HUES6 (cell line): ENCODE results near the gene POC1B.

Experiments
- H3K27ac ChIP-seq: 2 replicates; pipeline ENCODE4 v1.7.0; 2013; ENCODE audit warnings: low read depth, mild to moderate bottlenecking, low read length, inconsistent platforms
- H3K27me3 ChIP-seq: 2 replicates; pipeline ENCODE4 v1.6.1; 2013; ENCODE audit warnings: low read length; ENCODE audit not compliant: control insufficient read depth, insufficient read depth
- H3K36me3 ChIP-seq: 2 replicates; pipeline ENCODE4 v1.6.1; 2013; ENCODE audit warnings: low read length; ENCODE audit not compliant: control insufficient read depth, insufficient read depth
- H3K4me1 ChIP-seq: 2 replicates; pipeline ENCODE4 v1.6.1; 2013; ENCODE audit warnings: low read length; ENCODE audit not compliant: control insufficient read depth, insufficient read depth
- H3K4me3 ChIP-seq: 2 replicates; pipeline ENCODE4 v1.5.1; 2013; ENCODE audit warnings: low read depth, low read length
- H3K9ac ChIP-seq: one replicate; pipeline ENCODE4 v1.6.1; 2013; ENCODE audit warnings: mild to moderate bottlenecking, low read length
- H3K9me3 ChIP-seq: 2 replicates; pipeline ENCODE4 v1.6.1; 2013; ENCODE audit warnings: low read depth, low read length; ENCODE audit not compliant: control insufficient read depth, insufficient read depth

POC1B gene

GRCh38 chr12:89516633-89517032 is 9.2 kb downstream of the POC1B start:
- no peaks in the 10 kb centered on the region for H3K27me3 ChIP-seq
- H3K27ac ChIP-seq = peak overlapping the region; percentile 34; the same call in 1 of the 2 replicates
- no peaks in the 10 kb centered on the region for H3K9me3 ChIP-seq

GRCh38 chr12:89514751-89515150 is 11.1 kb downstream of the POC1B start:
- Histone ChIP-seq H3K9me3 (no peaks in the 10 kb centered on the region), H3K27ac (no peak overlapping the region), H3K4me1 (peaks cover 25% of the 10 kb centered on the region), H3K9ac (no peak overlapping the region), H3K4me3 (no peak overlapping the region), H3K27me3 (no peaks in the 10 kb centered on the region), H3K36me3 (no peaks in the 10 kb centered on the region)

More at GRCh38 chr12:89516633-89517032, 9.2 kb downstream of the POC1B start:
- H3K4me3 ChIP-seq = no peak overlapping the region
- H3K4me1 ChIP-seq = peaks cover 25% of the 10 kb centered on the region
- H3K36me3 ChIP-seq = no peaks in the 10 kb centered on the region
- no peak overlapping the region for H3K9ac ChIP-seq

- Histone ChIP-seq H3K27me3 (no peaks in the 10 kb centered on the region), H3K9me3 (no peaks in the 10 kb centered on the region), H3K36me3 (no peaks in the 10 kb centered on the region), H3K27ac (no peak overlapping the region), H3K4me3 (no peak overlapping the region), H3K4me1 (peaks cover 25% of the 10 kb centered on the region), H3K9ac (no peak overlapping the region)
Observed at GRCh38 chr12:89513544-89513943, 12.3 kb downstream of the POC1B start.

GRCh38 chr12:89507015-89507824 is 18.6 kb downstream of the POC1B start:
- Histone ChIP-seq H3K9me3 (0 out of 2 replicates have a peak, but pooled peaks cover 3% of the 10 kb centered on the region), H3K36me3 (no peaks in the 10 kb centered on the region), H3K4me1 (no peaks in the 10 kb centered on the region), H3K27ac (no peak overlapping the region), H3K27me3 (no peaks in the 10 kb centered on the region), H3K9ac (no peak overlapping the region), H3K4me3 (no peak overlapping the region)

- no peaks in the 10 kb centered on the region for H3K36me3 ChIP-seq
- H3K9me3 ChIP-seq = 0 out of 2 replicates have a peak, but pooled peaks cover 3% of the 10 kb centered on the region
- no peak overlapping the region for H3K9ac ChIP-seq
- no peaks in the 10 kb centered on the region for H3K4me1 ChIP-seq
- H3K4me3 ChIP-seq = no peak overlapping the region
- H3K27ac ChIP-seq = no peak overlapping the region
- no peaks in the 10 kb centered on the region for H3K27me3 ChIP-seq
Observed at GRCh38 chr12:89506050-89506449, 19.8 kb downstream of the POC1B start.

GRCh38 chr12:89504560-89505346 is 21.1 kb downstream of the POC1B start:
- no peak overlapping the region for H3K4me3 ChIP-seq
- 0 out of 2 replicates have a peak, but pooled peaks cover 3% of the 10 kb centered on the region for H3K9me3 ChIP-seq
- no peaks in the 10 kb centered on the region for H3K4me1 ChIP-seq
- H3K27me3 ChIP-seq = no peaks in the 10 kb centered on the region
- no peak overlapping the region for H3K9ac ChIP-seq
- H3K27ac ChIP-seq = no peak overlapping the region
- H3K36me3 ChIP-seq = no peaks in the 10 kb centered on the region

GRCh38 chr12:89501793-89502192 is 24.1 kb downstream of the POC1B start:
- no peak overlapping the region for H3K9ac ChIP-seq
- 0 out of 2 replicates have a peak, but pooled peaks cover 3% of the 10 kb centered on the region for H3K9me3 ChIP-seq
- no peaks in the 10 kb centered on the region for H3K4me1 ChIP-seq
- H3K27me3 ChIP-seq = no peaks in the 10 kb centered on the region
- H3K27ac ChIP-seq = no peak overlapping the region
- no peaks in the 10 kb centered on the region for H3K36me3 ChIP-seq
- no peak overlapping the region for H3K4me3 ChIP-seq

GRCh38 chr12:89499857-89500256 is 26.0 kb downstream of the POC1B start:
- H3K4me1 ChIP-seq = no peaks in the 10 kb centered on the region
- H3K27ac ChIP-seq = no peak overlapping the region
- no peak overlapping the region for H3K4me3 ChIP-seq

GRCh38 chr12:89497467-89497866 is 28.4 kb downstream of the POC1B start:
- H3K36me3 ChIP-seq = no peaks in the 10 kb centered on the region
- no peaks in the 10 kb centered on the region for H3K27me3 ChIP-seq
- no peak overlapping the region for H3K27ac ChIP-seq
- H3K4me1 ChIP-seq = no peaks in the 10 kb centered on the region
- H3K9me3 ChIP-seq = 0 out of 2 replicates have a peak, but pooled peaks cover 2% of the 10 kb centered on the region
- H3K4me3 ChIP-seq = no peak overlapping the region
- H3K9ac ChIP-seq = no peak overlapping the region

More at GRCh38 chr12:89499857-89500256, 26.0 kb downstream of the POC1B start:
- Histone ChIP-seq H3K36me3 (no peaks in the 10 kb centered on the region), H3K27me3 (no peaks in the 10 kb centered on the region), H3K9ac (no peak overlapping the region), H3K9me3 (0 out of 2 replicates have a peak, but pooled peaks cover 3% of the 10 kb centered on the region)

GRCh38 chr12:89497005-89497404 is 28.8 kb downstream of the POC1B start:
- Histone ChIP-seq H3K27ac (no peak overlapping the region), H3K9ac (no peak overlapping the region), H3K27me3 (no peaks in the 10 kb centered on the region), H3K4me1 (no peaks in the 10 kb centered on the region), H3K9me3 (no peaks in the 10 kb centered on the region), H3K4me3 (no peak overlapping the region), H3K36me3 (no peaks in the 10 kb centered on the region)
